ENCODE data around the gene ASXL1.

DNA sequence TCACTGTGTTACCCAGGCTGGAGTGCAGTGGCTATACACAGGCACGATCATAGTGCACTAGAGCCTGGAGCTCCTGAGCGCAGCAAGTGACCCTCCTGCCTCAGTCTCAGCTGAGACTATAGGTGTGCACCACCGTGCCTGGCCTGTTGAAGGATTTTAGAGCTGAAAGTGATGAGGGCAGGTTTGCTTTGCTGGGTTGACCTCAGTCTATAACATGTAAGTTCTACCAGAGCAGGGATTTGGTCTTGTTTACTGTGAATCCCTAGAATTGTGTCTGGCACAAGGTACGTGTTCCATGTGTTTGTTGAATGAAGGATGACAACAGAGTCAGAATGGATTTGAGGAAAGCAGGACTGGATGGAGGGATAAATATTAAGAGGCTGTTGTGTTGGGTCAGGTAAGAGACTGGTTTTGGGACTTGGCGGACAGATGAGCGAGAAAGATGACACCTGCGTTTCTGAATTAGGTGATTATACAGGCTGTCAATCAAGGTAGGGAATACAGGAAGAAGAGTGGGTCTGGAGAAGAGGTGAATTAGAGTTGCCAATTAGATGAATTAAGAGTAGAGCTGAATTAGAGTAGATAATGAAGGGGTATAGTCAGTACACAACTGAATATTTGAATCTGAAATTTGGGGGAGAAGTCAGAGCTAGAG, 6.5 kb downstream of the ASXL1 start:
- TF ChIP-seq POLR2A (IDR thresholded peaks at IDR 0.05) (no peak), POLR2AphosphoS5 (IDR thresholded peaks at IDR 0.05; ENCODE audit: insufficient read depth in 1 of 2, low read depth in 1 of 2) (no peak)
- TF ChIP-seq, protein P1, sequence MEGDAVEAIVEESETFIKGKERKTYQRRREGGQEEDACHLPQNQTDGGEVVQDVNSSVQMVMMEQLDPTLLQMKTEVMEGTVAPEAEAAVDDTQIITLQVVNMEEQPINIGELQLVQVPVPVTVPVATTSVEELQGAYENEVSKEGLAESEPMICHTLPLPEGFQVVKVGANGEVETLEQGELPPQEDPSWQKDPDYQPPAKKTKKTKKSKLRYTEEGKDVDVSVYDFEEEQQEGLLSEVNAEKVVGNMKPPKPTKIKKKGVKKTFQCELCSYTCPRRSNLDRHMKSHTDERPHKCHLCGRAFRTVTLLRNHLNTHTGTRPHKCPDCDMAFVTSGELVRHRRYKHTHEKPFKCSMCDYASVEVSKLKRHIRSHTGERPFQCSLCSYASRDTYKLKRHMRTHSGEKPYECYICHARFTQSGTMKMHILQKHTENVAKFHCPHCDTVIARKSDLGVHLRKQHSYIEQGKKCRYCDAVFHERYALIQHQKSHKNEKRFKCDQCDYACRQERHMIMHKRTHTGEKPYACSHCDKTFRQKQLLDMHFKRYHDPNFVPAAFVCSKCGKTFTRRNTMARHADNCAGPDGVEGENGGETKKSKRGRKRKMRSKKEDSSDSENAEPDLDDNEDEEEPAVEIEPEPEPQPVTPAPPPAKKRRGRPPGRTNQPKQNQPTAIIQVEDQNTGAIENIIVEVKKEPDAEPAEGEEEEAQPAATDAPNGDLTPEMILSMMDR (IDR thresholded peaks at IDR 0.05) = no peak
